ENCODE data around the gene MYO10.

MYO10 gene

GRCh38 chr5:16859346-16859745, 76.7 kb downstream of the MYO10 start:
- no peak overlapping the region for H3K4me3 ChIP-seq (ENCODE audit: low read length)
- H3K4me1 ChIP-seq (ENCODE audit: control insufficient read depth, insufficient read depth, low read length) = no peaks in the 10 kb centered on the region
- no peak overlapping the region for H3K9ac ChIP-seq (ENCODE audit: low read length)
- H3K36me3 ChIP-seq (ENCODE audit: control insufficient read depth, insufficient read depth, low read length) = no peaks in the 10 kb centered on the region
- no peaks in the 10 kb centered on the region for H3K27me3 ChIP-seq (ENCODE audit: control insufficient read depth, insufficient read depth, low read length)
- H3K27ac ChIP-seq (ENCODE audit: low read depth, low read length) = no peak overlapping the region

- no peak overlapping the region for H3K4me3 ChIP-seq (ENCODE audit: low read length)
- no peaks in the 10 kb centered on the region for H3K27me3 ChIP-seq (ENCODE audit: control insufficient read depth, insufficient read depth, low read length)
- H3K27ac ChIP-seq (ENCODE audit: low read depth, low read length) = no peak overlapping the region
- H3K4me1 ChIP-seq (ENCODE audit: control insufficient read depth, insufficient read depth, low read length) = no peaks in the 10 kb centered on the region
- no peaks in the 10 kb centered on the region for H3K36me3 ChIP-seq (ENCODE audit: control insufficient read depth, insufficient read depth, low read length)
- H3K9ac ChIP-seq (ENCODE audit: low read length) = no peak overlapping the region
Measured at GRCh38 chr5:16858151-16858550, 77.9 kb downstream of the MYO10 start.

DNA sequence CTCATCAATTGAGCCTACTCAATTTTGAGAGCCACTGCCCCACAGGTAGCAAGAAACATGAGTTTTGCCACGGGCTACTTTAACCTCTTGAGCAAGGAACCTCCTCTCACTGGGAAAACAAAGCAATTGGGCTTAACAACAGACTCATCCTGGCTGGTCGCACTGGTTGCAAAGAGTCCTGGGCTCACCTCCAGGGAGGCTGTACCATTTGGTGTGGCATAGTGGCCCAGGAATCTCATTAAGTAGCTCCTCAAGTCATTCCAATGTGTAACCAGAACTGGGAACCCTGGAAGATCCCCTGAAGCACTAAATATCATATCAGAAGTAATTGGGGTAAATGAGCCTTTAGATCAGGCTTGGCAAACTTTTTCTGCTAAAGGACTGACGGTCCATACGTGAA, 78.5 kb downstream of the MYO10 start:
- H3K4me1 ChIP-seq (ENCODE audit: control insufficient read depth, insufficient read depth, low read length) = no peaks in the 10 kb centered on the region
- no peaks in the 10 kb centered on the region for H3K27me3 ChIP-seq (ENCODE audit: control insufficient read depth, insufficient read depth, low read length)
- no peak overlapping the region for H3K4me3 ChIP-seq (ENCODE audit: low read length)
- H3K27ac ChIP-seq (ENCODE audit: low read depth, low read length) = no peak overlapping the region
- no peak overlapping the region for H3K9ac ChIP-seq (ENCODE audit: low read length)
- no peaks in the 10 kb centered on the region for H3K36me3 ChIP-seq (ENCODE audit: control insufficient read depth, insufficient read depth, low read length)

- H3K27ac ChIP-seq (ENCODE audit: low read depth, low read length) = no peak overlapping the region
- no peaks in the 10 kb centered on the region for H3K36me3 ChIP-seq (ENCODE audit: control insufficient read depth, insufficient read depth, low read length)
- no peaks in the 10 kb centered on the region for H3K4me1 ChIP-seq (ENCODE audit: control insufficient read depth, insufficient read depth, low read length)
- H3K4me3 ChIP-seq (ENCODE audit: low read length) = no peak overlapping the region
- H3K9ac ChIP-seq (ENCODE audit: low read length) = no peak overlapping the region
- no peaks in the 10 kb centered on the region for H3K27me3 ChIP-seq (ENCODE audit: control insufficient read depth, insufficient read depth, low read length)
Measured at GRCh38 chr5:16856531-16856930, 79.6 kb downstream of the MYO10 start.

GRCh38 chr5:16855898-16856297, 80.2 kb downstream of the MYO10 start:
- Histone ChIP-seq H3K27ac (ENCODE audit: low read depth, low read length) (no peak overlapping the region), H3K4me3 (ENCODE audit: low read length) (no peak overlapping the region), H3K36me3 (ENCODE audit: control insufficient read depth, insufficient read depth, low read length) (no peaks in the 10 kb centered on the region), H3K4me1 (ENCODE audit: control insufficient read depth, insufficient read depth, low read length) (no peaks in the 10 kb centered on the region), H3K27me3 (ENCODE audit: control insufficient read depth, insufficient read depth, low read length) (no peaks in the 10 kb centered on the region), H3K9ac (ENCODE audit: low read length) (no peak overlapping the region)

DNA sequence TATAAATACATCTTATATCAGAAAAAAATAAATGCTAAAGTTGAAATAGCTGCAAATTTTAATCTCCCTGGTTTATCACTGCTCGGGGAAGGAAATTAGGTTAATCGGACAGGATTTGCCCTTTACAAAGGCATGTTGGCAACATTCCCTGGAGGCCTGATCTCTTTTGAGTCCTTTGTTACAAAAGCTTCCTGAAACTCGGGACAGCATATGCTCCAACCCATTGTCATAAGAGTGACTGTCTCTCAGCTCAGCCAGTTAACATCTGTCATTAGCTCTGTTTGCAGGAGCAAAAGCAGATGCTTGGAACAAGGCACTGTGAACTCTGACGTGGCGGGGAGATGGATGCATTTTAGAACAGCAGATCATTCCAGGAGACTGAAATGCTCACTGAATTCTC, 80.6 kb downstream of the MYO10 start:
- no peak overlapping the region for H3K9ac ChIP-seq (ENCODE audit: low read length)
- no peaks in the 10 kb centered on the region for H3K36me3 ChIP-seq (ENCODE audit: control insufficient read depth, insufficient read depth, low read length)
- no peak overlapping the region for H3K27ac ChIP-seq (ENCODE audit: low read depth, low read length)
- H3K4me3 ChIP-seq (ENCODE audit: low read length) = no peak overlapping the region
- no peaks in the 10 kb centered on the region for H3K27me3 ChIP-seq (ENCODE audit: control insufficient read depth, insufficient read depth, low read length)
- no peaks in the 10 kb centered on the region for H3K4me1 ChIP-seq (ENCODE audit: control insufficient read depth, insufficient read depth, low read length)

GRCh38 chr5:16854351-16854750, 81.7 kb downstream of the MYO10 start:
- no peak overlapping the region for H3K9ac ChIP-seq (ENCODE audit: low read length)
- no peak overlapping the region for H3K4me3 ChIP-seq (ENCODE audit: low read length)
- no peak overlapping the region for H3K27ac ChIP-seq (ENCODE audit: low read depth, low read length)
- no peaks in the 10 kb centered on the region for H3K27me3 ChIP-seq (ENCODE audit: control insufficient read depth, insufficient read depth, low read length)
- no peaks in the 10 kb centered on the region for H3K4me1 ChIP-seq (ENCODE audit: control insufficient read depth, insufficient read depth, low read length)
- no peaks in the 10 kb centered on the region for H3K36me3 ChIP-seq (ENCODE audit: control insufficient read depth, insufficient read depth, low read length)

DNA sequence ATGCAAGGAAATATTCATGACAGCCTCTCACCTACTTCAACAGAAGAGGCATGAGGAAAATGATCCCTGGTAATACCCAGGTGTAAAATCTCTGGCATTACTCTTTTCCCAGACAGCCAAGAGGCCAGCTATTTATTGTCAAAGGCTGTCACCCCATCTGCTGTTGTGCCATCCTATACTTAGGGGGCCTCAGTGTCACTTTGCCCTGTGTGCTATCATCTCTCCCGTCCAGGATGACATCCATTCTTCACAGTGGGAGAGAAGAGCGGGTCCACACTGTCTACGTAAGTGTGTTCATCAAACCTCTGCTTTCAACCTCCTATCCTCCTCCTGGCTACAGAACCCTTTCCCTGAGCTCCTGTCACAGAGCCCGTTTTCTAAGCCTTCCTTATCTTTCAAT, 82.6 kb downstream of the MYO10 start:
- H3K4me3 ChIP-seq (ENCODE audit: low read length) = no peak overlapping the region
- H3K36me3 ChIP-seq (ENCODE audit: control insufficient read depth, insufficient read depth, low read length) = no peaks in the 10 kb centered on the region
- H3K4me1 ChIP-seq (ENCODE audit: control insufficient read depth, insufficient read depth, low read length) = no peaks in the 10 kb centered on the region
- H3K9ac ChIP-seq (ENCODE audit: low read length) = no peak overlapping the region
- no peaks in the 10 kb centered on the region for H3K27me3 ChIP-seq (ENCODE audit: control insufficient read depth, insufficient read depth, low read length)
- no peak overlapping the region for H3K27ac ChIP-seq (ENCODE audit: low read depth, low read length)

DNA sequence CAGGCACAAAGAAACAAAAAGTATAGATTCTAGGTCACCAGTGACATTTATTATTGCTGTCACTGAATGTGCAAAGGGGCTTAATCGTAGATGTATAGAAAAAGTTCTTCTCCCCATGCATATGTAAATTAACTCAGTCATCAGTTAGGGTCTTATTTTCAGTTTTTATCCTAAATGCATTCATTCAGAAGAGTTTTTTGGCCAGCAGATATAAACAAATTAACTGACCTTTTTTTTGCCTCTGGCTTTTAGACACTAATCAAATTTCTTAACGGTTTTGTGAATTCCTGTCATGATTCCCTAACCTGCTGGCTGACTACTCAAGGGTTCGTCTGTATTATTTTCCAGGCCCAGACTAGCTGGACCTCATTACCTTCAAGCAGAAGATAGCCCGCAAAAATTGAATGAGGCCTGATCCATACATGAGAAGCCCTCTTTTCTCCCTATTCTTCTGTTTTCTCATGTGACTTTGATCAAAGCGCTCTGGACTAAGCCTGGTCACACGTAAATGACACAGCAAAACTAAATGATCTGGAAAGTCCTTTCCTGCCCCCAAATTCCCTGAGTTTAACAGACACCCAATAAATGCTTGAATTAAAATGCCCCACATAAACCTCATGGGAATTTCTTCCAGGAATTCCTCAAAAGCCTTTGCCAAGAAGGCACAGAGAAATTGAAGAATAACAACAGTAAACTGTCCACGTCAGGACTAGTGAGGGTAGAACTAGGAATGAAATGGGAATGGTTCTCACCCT, 83.7 kb downstream of the MYO10 start:
- H3K4me3 ChIP-seq (ENCODE audit: low read length) = no peak overlapping the region
- H3K4me1 ChIP-seq (ENCODE audit: control insufficient read depth, insufficient read depth, low read length) = no peaks in the 10 kb centered on the region
- H3K27me3 ChIP-seq (ENCODE audit: control insufficient read depth, insufficient read depth, low read length) = no peaks in the 10 kb centered on the region
- no peak overlapping the region for H3K9ac ChIP-seq (ENCODE audit: low read length)
- no peak overlapping the region for H3K27ac ChIP-seq (ENCODE audit: low read depth, low read length)
- H3K36me3 ChIP-seq (ENCODE audit: control insufficient read depth, insufficient read depth, low read length) = no peaks in the 10 kb centered on the region

DNA sequence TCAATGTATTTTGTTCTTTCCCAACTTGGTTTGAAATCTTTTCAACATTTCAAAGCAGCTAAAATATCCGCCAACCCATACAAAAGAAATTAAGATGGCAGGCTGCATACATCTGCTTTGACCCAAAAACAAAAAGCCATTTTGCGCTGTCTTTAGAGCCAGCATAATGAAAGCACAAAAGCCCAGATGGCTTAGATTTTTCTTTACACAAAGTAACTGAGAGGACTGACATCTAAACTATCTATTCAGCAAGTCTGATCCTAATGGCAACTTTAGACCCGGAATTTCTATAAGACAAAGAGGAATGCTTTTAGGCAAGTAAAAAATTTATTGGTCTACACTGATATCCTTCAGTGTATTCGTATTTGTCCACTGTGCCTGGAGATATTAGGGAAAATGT, 86.3 kb downstream of the MYO10 start:
- Histone ChIP-seq H3K27ac (ENCODE audit: low read depth, low read length) (no peak overlapping the region), H3K9ac (ENCODE audit: low read length) (no peak overlapping the region), H3K4me3 (ENCODE audit: low read length) (no peak overlapping the region), H3K4me1 (ENCODE audit: control insufficient read depth, insufficient read depth, low read length) (no peaks in the 10 kb centered on the region), H3K36me3 (ENCODE audit: control insufficient read depth, insufficient read depth, low read length) (no peaks in the 10 kb centered on the region), H3K27me3 (ENCODE audit: control insufficient read depth, insufficient read depth, low read length) (no peaks in the 10 kb centered on the region)

DNA sequence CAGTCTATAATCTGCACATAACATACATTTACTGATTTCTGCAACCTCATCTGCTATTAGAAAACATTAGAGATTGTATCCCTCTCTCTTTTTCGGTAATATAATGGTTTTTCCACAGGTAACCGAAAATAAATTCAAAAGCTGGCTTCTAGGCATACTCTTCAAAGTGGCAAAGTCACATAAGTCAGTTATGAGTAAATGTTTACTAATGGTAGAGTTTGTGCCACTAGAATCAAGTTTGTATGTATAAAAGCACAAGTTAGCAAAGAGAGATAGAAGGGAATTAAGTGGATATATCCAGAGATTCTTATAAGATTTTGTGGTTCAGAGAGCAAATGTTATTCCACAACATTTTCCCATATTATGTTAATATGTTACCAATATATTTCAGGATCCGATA, 86.9 kb downstream of the MYO10 start:
- no peak overlapping the region for H3K27ac ChIP-seq (ENCODE audit: low read depth, low read length)
- H3K4me3 ChIP-seq (ENCODE audit: low read length) = no peak overlapping the region
- H3K27me3 ChIP-seq (ENCODE audit: control insufficient read depth, insufficient read depth, low read length) = no peaks in the 10 kb centered on the region
- no peak overlapping the region for H3K9ac ChIP-seq (ENCODE audit: low read length)
- no peaks in the 10 kb centered on the region for H3K4me1 ChIP-seq (ENCODE audit: control insufficient read depth, insufficient read depth, low read length)
- H3K36me3 ChIP-seq (ENCODE audit: control insufficient read depth, insufficient read depth, low read length) = no peaks in the 10 kb centered on the region

- Histone ChIP-seq H3K4me3 (ENCODE audit: low read length) (no peak overlapping the region), H3K9ac (ENCODE audit: low read length) (no peak overlapping the region), H3K27ac (ENCODE audit: low read depth, low read length) (no peak overlapping the region), H3K4me1 (ENCODE audit: control insufficient read depth, insufficient read depth, low read length) (no peaks in the 10 kb centered on the region), H3K36me3 (ENCODE audit: control insufficient read depth, insufficient read depth, low read length) (no peaks in the 10 kb centered on the region), H3K27me3 (ENCODE audit: control insufficient read depth, insufficient read depth, low read length) (no peaks in the 10 kb centered on the region)
Measured at GRCh38 chr5:16844952-16845351, 91.1 kb downstream of the MYO10 start.

GRCh38 chr5:16842896-16843295, 93.2 kb downstream of the MYO10 start:
- Histone ChIP-seq H3K4me3 (ENCODE audit: low read length) (no peak overlapping the region), H3K27ac (ENCODE audit: low read depth, low read length) (no peak overlapping the region), H3K9ac (ENCODE audit: low read length) (no peak overlapping the region), H3K36me3 (ENCODE audit: control insufficient read depth, insufficient read depth, low read length) (no peaks in the 10 kb centered on the region), H3K27me3 (ENCODE audit: control insufficient read depth, insufficient read depth, low read length) (no peaks in the 10 kb centered on the region), H3K4me1 (ENCODE audit: control insufficient read depth, insufficient read depth, low read length) (no peaks in the 10 kb centered on the region)

Measured in rectal smooth muscle tissue (tissue), 1 donor.